GM10847 (cell line): ENCODE results near the gene ZNF763.
A peak's percentile ranks its signal among the peaks of the same experiment; 100 is the strongest.

Experiments
- POLR2A ChIP-seq: IDR thresholded peaks from 2 replicates; pipeline ENCODE4 v1.6.1; 2011; ENCODE audit not compliant: insufficient read length; ENCODE audit errors: extremely low read depth

The ZNF763 gene

DNA sequence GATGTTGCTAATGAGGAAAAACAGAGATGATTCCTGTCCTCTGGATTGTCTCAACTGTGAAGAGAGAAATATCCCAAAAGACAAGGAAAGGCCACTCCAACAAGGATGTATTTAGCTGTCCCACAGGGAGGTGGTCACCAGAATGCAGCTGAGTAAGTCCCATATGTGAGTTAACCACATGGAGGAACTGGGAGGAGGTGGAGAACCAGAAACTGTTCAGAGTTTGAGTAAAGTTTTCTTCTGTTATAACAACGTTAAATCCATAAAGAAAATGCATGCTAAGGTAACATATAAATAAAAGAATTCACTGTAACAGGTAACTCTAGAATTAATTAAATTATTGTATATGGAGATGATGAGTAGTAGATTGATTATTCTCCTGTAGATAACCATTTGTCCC, 5.3 kb downstream of the ZNF763 start:
- no peak for TF ChIP-seq POLR2A

- TF ChIP-seq POLR2A, result no peak
Observed at GRCh38 chr19:11971041-11971440, 6.2 kb downstream of the ZNF763 start.

- no peak for TF ChIP-seq POLR2A
Observed at GRCh38 chr19:11973019-11973810, 8.4 kb downstream of the ZNF763 start.

DNA sequence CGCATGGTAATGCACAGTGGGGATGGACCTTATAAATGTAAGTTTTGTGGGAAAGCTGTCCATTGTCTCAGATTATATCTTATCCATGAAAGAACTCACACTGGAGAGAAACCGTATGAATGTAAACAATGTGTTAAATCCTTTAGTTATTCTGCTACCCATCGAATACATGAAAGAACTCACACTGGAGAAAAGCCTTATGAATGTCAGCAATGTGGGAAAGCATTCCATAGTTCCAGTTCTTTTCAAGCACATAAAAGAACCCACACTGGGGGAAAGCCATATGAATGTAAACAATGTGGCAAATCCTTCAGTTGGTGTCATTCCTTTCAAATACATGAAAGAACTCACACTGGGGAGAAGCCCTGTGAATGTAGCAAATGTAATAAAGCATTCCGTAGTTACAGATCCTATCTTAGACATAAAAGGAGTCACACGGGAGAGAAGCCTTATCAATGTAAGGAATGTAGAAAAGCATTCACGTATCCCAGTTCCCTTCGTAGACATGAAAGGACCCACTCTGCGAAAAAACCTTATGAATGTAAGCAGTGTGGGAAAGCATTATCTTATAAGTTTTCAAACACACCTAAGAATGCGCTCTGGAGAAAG, 13.8 kb downstream of the ZNF763 start:
- TF ChIP-seq POLR2A, result no peak

- no peak for TF ChIP-seq POLR2A
Observed at GRCh38 chr19:11979527-11979926, 14.7 kb downstream of the ZNF763 start.

DNA sequence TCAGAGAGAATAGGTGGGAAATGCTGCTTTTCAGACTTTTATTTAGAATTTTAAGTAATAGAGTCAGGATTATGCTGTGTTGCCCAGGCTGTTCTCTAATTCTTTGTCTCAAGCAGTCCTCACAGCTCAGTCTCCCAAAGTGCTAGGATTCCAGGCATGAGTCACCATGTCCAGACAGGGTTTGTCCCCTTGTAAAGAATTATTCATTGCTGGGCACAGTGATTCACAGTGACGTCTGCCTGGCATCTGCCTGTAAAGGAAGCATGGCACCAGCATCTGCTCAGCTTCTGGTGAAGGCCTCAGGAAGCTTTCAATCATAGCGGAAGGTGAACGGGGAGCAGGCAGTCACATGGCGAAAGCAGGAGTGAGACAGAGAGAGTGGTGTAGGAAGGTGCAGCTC, 17.7 kb downstream of the ZNF763 start:
- no peak for TF ChIP-seq POLR2A

- TF ChIP-seq POLR2A, result no peak
Observed at GRCh38 chr19:11984986-11985385, 20.1 kb downstream of the ZNF763 start.

GRCh38 chr19:11986754-11987153, 21.9 kb downstream of the ZNF763 start:
- TF ChIP-seq POLR2A, result no peak

DNA sequence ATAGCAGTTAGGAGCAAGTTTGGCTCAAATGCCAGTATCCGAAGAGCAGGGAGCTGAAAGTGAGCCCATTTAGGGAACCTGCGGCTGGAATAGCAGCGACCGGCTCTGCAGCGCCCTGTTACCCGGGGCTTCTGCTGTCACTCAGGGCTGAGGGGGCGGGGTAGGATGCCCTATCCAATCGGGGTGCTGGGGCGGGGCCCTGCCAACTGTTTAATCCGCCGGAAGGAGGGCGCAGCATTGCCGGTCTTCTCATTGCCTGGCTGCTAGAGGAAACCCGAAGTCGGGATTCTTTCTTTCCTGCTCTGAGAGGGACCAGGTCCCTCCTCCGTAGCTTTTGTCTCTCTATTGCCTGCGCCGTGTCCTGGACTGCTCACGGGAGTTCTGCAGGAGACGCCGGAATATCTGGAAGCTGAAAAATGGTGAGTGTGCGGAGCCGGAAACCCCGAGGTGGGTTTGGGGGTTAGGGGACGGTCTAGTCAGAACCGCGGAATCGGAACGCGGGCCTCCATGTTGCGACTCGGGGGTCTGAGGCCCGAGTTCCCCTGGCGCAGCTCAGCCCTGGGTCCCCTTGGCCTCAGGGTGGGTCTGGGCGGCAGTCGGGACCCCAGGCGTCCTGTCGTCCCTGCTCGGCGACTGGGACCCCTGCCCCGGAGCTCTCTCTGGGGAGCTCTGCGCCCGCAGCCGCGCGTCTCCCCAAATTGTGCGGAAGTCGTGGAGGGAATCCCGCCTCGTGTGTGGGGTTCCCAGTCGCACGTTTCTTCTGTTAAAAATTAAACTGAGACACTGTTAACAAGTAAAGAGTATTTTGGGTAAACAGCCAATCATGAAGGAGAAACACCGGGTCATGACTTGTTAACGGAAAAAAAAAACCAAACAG, 22.8 kb downstream of the ZNF763 start:
- TF ChIP-seq POLR2A, result peak; percentile 35

DNA sequence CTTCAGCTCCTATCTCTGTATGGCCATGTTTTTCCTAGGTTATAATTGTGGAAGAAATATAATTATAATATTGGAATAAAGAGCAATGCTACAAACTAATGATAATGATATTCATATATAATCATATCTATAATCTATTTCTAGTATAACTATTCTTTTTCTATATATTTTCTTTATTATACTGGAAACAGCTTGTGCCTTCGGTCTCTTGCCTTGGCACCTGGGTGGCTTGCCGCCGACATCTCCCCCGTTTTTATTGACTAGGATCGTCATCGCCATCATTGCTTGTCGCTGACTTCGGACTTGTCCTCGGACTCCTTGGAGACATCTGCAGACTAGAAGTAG, 24.2 kb downstream of the ZNF763 start:
- TF ChIP-seq POLR2A, result no peak

- no peak for TF ChIP-seq POLR2A
Observed at GRCh38 chr19:11995174-11995573, 30.3 kb downstream of the ZNF763 start.

GRCh38 chr19:12000152-12000981, 35.5 kb downstream of the ZNF763 start:
- no peak for TF ChIP-seq POLR2A

DNA sequence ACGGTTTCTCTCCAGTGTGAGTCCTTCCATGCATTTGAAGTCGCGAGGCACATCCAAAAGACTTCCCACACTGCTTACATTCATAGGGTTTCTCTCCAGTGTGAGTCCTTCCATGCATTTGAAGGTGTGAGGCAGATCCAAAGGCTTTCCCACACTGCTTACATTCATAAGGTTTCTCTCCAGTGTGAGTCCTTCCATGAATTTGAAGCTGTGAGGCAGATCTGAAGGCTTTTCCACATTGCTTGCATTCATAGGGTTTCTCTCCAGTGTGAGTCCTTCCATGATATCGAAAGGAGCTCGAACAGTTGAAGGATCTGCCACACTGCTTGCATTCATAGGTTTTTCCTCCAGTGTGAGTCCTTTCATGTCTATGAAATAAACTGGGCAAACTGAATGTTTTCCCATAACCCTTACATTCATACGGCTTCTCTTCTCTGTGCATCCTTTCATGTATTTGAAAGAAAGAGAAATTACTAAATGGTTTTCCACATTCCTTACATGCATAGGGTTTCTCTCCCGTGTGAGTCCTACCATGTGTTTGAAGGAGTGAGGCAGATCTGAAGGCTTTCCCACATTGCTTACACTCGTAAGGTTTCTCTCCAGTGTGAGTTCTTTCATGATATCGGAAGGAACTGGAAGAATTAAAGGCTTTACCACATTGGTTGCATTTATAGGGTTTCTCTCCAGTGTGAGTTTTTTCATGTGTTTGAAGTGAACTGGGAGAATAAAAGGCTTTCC, 50.3 kb downstream of the ZNF763 start:
- TF ChIP-seq POLR2A, result no peak

GRCh38 chr19:12015753-12016116, 50.9 kb downstream of the ZNF763 start:
- TF ChIP-seq POLR2A, result no peak
